NT2/D1 (cell line): Measurements from ENCODE around the gene BIN2.

Experiments
- DNase-seq: peaks from one replicate; pipeline ENCODE4 v3.0.0-alpha.2; 2011; ENCODE audit warnings: low read depth, low spot score
- H3K27me3 ChIP-seq: 2 replicates; pipeline ENCODE4 v1.6.0; 2011; ENCODE audit warnings: mild to moderate bottlenecking; ENCODE audit not compliant: insufficient read length, insufficient read depth
- H3K36me3 ChIP-seq: 2 replicates; pipeline ENCODE4 v1.6.1; 2011; ENCODE audit warnings: mild to moderate bottlenecking, low read length, mixed read lengths; ENCODE audit not compliant: insufficient read depth, insufficient read length
- H3K4me1 ChIP-seq: 2 replicates; pipeline ENCODE4 v1.5.1; 2011; ENCODE audit not compliant: insufficient read depth, insufficient read length
- H3K4me3 ChIP-seq: 2 replicates; pipeline ENCODE4 v1.5.1; 2011; ENCODE audit warnings: low read depth; ENCODE audit not compliant: insufficient read length
- H3K9ac ChIP-seq: 2 replicates; pipeline ENCODE4 v1.6.0; 2011; ENCODE audit warnings: low read depth; ENCODE audit not compliant: insufficient read length
- H3K9me3 ChIP-seq: 2 replicates; pipeline ENCODE4 v1.5.1; 2011; ENCODE audit warnings: mild to moderate bottlenecking, low read length; ENCODE audit not compliant: insufficient read depth
- SUZ12 ChIP-seq: IDR thresholded peaks from 2 replicates; pipeline ENCODE4 v1.6.1; 2011; ENCODE audit not compliant: insufficient read length, insufficient read depth; ENCODE audit errors: extremely low read depth
- YY1 ChIP-seq: IDR thresholded peaks from 2 replicates; pipeline ENCODE4 v1.6.1; 2011; ENCODE audit not compliant: insufficient read length, insufficient read depth
- ZNF274 ChIP-seq: IDR thresholded peaks from 2 replicates; pipeline ENCODE4 v1.6.1; 2011; ENCODE audit warnings: mild to moderate bottlenecking, low read depth, low read length

The BIN2 gene

GRCh38 chr12:51357374-51358047 is 33.5 kb upstream of the BIN2 start:
- Histone ChIP-seq H3K36me3 (peaks cover 92% of the 10 kb centered on the region), H3K9ac (no peak overlapping the region), H3K9me3 (no peaks in the 10 kb centered on the region; the same call in 1 of the 2 replicates), H3K4me1 (no peaks in the 10 kb centered on the region), H3K4me3 (no peak overlapping the region), H3K27me3 (no peaks in the 10 kb centered on the region)
- no peak for DNase-seq
- TF ChIP-seq SUZ12: no peak
- no peak for TF ChIP-seq YY1
- no peak for TF ChIP-seq ZNF274

- TF ChIP-seq YY1: no peak
- no peak for TF ChIP-seq SUZ12
- TF ChIP-seq ZNF274: no peak
- H3K36me3 ChIP-seq: peaks cover 40% of the 10 kb centered on the region
- H3K9me3 ChIP-seq: no peaks in the 10 kb centered on the region; the same call in 1 of the 2 replicates
- H3K4me3 ChIP-seq: no peak overlapping the region
- no peaks in the 10 kb centered on the region for H3K4me1 ChIP-seq
- no peak overlapping the region for H3K9ac ChIP-seq
- DNase-seq: peak; percentile 84
- H3K27me3 ChIP-seq: no peaks in the 10 kb centered on the region
Observed at GRCh38 chr12:51351913-51352532, 28.0 kb upstream of the BIN2 start.

- TF ChIP-seq ZNF274 (no peak), YY1 (no peak), SUZ12 (no peak)
- Histone ChIP-seq H3K9ac (no peak overlapping the region), H3K36me3 (peaks cover 13% of the 10 kb centered on the region), H3K4me3 (no peak overlapping the region), H3K27me3 (no peaks in the 10 kb centered on the region), H3K9me3 (no peaks in the 10 kb centered on the region), H3K4me1 (peaks cover 6% of the 10 kb centered on the region)
- DNase-seq: no peak
Observed at GRCh38 chr12:51349026-51349425, 25.1 kb upstream of the BIN2 start.

GRCh38 chr12:51348116-51348515 is 24.1 kb upstream of the BIN2 start:
- DNase-seq: no peak
- no peak overlapping the region for H3K4me3 ChIP-seq
- peaks cover 4% of the 10 kb centered on the region for H3K36me3 ChIP-seq
- no peaks in the 10 kb centered on the region for H3K27me3 ChIP-seq
- H3K9me3 ChIP-seq: no peaks in the 10 kb centered on the region
- H3K4me1 ChIP-seq: peaks cover 6% of the 10 kb centered on the region
- no peak overlapping the region for H3K9ac ChIP-seq
- no peak for TF ChIP-seq YY1
- no peak for TF ChIP-seq SUZ12
- no peak for TF ChIP-seq ZNF274

GRCh38 chr12:51346581-51346980 is 22.6 kb upstream of the BIN2 start, which contains the start of gene CELA1:
Gene CELA1, minus strand, starts transcription at chr12:51346679. Its CDS starts 41 bp downstream, at chr12:51346638.
- H3K9me3 ChIP-seq: no peaks in the 10 kb centered on the region
- no peaks in the 10 kb centered on the region for H3K27me3 ChIP-seq
- peaks cover 6% of the 10 kb centered on the region for H3K4me1 ChIP-seq
- H3K36me3 ChIP-seq: no peaks in the 10 kb centered on the region
- DNase-seq: no peak
- no peak within 1 kb of the TSS for H3K4me3 ChIP-seq
- H3K9ac ChIP-seq: no peak within 1 kb of the TSS
- TF ChIP-seq YY1 (no peak), SUZ12 (no peak), ZNF274 (no peak)

GRCh38 chr12:51345681-51346080 is 21.7 kb upstream of the BIN2 start:
- Histone ChIP-seq H3K27me3 (no peaks in the 10 kb centered on the region), H3K4me1 (peaks cover 6% of the 10 kb centered on the region), H3K4me3 (no peak overlapping the region), H3K36me3 (no peaks in the 10 kb centered on the region), H3K9me3 (no peaks in the 10 kb centered on the region), H3K9ac (no peak overlapping the region)
- TF ChIP-seq YY1 (no peak), SUZ12 (no peak), ZNF274 (no peak)
- DNase-seq: no peak

GRCh38 chr12:51343201-51343600 is 19.2 kb upstream of the BIN2 start:
- Histone ChIP-seq H3K27me3 (no peaks in the 10 kb centered on the region), H3K9ac (no peak overlapping the region), H3K4me1 (peaks cover 6% of the 10 kb centered on the region), H3K4me3 (no peak overlapping the region), H3K36me3 (no peaks in the 10 kb centered on the region), H3K9me3 (no peaks in the 10 kb centered on the region)
- TF ChIP-seq ZNF274 (no peak), YY1 (no peak), SUZ12 (no peak)
- DNase-seq: no peak

GRCh38 chr12:51342416-51342815 is 18.4 kb upstream of the BIN2 start:
- Histone ChIP-seq H3K36me3 (no peaks in the 10 kb centered on the region), H3K4me3 (no peak overlapping the region), H3K27me3 (no peaks in the 10 kb centered on the region), H3K9ac (no peak overlapping the region), H3K9me3 (no peaks in the 10 kb centered on the region), H3K4me1 (peaks cover 6% of the 10 kb centered on the region)
- TF ChIP-seq SUZ12: no peak
- no peak for TF ChIP-seq YY1
- no peak for TF ChIP-seq ZNF274
- no peak for DNase-seq
